ENCODE data around the gene DHRS1. TPM values are rescaled to one million over a fixed set of nuclear protein-coding genes. Genes with fewer than 3 reads are reported as not detected.

The DHRS1 gene
- total RNA-seq, 2 experiments from 2014 or later, result 11.9 to 13.6 TPM

DNA sequence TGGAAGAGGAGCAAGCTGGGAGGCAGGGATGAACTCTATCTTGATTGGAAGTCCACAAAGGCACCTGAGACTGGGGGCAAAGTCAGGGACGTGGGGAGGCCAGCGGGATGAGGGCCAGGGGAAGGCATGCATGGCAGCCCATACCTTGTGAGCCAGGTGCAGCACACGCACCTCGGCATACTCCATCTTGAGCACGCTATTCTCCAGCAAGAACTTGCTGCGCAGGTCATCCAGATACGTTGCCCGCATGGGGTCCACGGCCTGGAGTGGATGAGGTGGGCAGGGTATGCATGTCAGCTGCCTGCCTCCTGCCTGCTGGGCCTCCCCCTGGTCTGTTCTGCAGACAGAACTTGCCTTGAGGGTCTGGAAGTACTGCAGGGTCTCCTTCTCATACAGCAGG lies 32.1 kb downstream of the DHRS1 start:
- no peak for DNase-seq
- H3K4me3 Mint-ChIP-seq, result no peak overlapping the region
- no peaks in the 10 kb centered on the region for H3K27me3 Mint-ChIP-seq
- intact Hi-C loops (cut with micrococcal nuclease), result no loop called here
- peaks cover 17% of the 10 kb centered on the region for H3K4me1 Mint-ChIP-seq (ENCODE audit: low read depth)
- peaks cover 17% of the 10 kb centered on the region for H3K36me3 Mint-ChIP-seq (ENCODE audit: low read depth)
- no peak overlapping the region for H3K27ac Mint-ChIP-seq
- ChIA-PET CTCF (interaction anchor here (2.7 to 5.4 kb wide), 3 partner anchors 25 to 41 kb away, joined by 8 to 66 read pairs (median 46); partner anchors contain the start of genes CIDEB, DHRS1, NOP9 and TINF2), POLR2A (interaction anchor here (1.1 to 1.4 kb wide), 3 partner anchors 16 to 54 kb away, joined by 3 read pairs; partner anchors contain the start of gene CHMP4A)
- no peaks in the 10 kb centered on the region for H3K9me3 Mint-ChIP-seq
- ATAC-seq, result no peak
- TF ChIP-seq, protein P1, sequence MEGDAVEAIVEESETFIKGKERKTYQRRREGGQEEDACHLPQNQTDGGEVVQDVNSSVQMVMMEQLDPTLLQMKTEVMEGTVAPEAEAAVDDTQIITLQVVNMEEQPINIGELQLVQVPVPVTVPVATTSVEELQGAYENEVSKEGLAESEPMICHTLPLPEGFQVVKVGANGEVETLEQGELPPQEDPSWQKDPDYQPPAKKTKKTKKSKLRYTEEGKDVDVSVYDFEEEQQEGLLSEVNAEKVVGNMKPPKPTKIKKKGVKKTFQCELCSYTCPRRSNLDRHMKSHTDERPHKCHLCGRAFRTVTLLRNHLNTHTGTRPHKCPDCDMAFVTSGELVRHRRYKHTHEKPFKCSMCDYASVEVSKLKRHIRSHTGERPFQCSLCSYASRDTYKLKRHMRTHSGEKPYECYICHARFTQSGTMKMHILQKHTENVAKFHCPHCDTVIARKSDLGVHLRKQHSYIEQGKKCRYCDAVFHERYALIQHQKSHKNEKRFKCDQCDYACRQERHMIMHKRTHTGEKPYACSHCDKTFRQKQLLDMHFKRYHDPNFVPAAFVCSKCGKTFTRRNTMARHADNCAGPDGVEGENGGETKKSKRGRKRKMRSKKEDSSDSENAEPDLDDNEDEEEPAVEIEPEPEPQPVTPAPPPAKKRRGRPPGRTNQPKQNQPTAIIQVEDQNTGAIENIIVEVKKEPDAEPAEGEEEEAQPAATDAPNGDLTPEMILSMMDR (IDR thresholded peaks at IDR 0.05), result no peak

DNA sequence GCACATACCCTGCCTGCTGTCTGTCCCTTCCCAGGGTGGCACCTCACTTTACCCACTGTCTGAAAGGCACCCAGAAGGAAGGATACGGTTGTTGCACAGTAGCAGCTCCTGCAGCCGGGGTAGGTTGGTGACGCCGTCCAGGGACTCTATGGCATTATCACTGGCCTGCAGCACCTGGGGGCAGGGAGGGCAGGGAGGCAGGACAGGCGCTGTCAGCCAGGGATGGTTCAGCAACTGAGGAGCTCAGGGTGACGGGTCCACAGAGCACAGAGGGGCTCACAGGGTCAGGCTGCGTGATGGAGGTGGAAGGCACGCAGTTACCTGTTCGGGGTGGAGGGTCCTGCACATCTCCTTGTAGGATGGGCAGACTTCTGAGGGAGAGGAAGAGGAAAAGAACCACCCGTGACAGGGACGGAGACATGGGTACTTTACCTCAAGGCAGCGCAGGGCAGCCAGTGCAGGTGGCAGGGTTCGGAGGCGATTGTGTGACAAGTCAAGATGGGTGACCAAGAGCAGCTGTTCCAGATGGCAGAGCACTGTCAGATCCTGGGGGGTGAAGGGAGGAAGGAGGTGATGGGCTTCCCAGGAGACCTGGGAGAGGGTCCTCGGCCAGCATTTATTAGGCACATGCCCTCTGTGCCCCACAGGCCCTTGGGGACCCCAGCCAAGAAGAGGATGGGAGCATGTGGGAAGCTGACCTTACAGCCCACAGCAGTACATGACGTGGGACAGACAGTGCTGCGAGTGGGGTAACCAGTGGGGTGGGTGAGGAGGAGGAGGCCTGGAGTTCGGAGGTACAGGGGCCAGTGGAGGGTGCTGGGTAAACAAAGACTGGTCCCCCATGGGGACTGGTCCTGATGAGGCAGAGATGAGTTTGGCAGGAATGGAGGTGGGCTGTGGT lies 33.0 kb downstream of the DHRS1 start:
- no peak for ATAC-seq
- H3K4me1 Mint-ChIP-seq (ENCODE audit: low read depth), result peaks cover 8% of the 10 kb centered on the region
- H3K4me3 Mint-ChIP-seq, result no peak overlapping the region
- H3K27me3 Mint-ChIP-seq, result no peaks in the 10 kb centered on the region
- intact Hi-C loops (cut with micrococcal nuclease), result no loop called here
- TF ChIP-seq, protein P1 (IDR thresholded peaks at IDR 0.05), result no peak
- CTCF ChIA-PET, result interaction anchor here (1.2 to 2.7 kb wide), 2 partner anchors 34 to 42 kb away, joined by 3 to 8 read pairs; partner anchors contain the start of gene CIDEB
- no peak for DNase-seq
- peaks cover 11% of the 10 kb centered on the region for H3K36me3 Mint-ChIP-seq (ENCODE audit: low read depth)
- no peak overlapping the region for H3K27ac Mint-ChIP-seq
- POLR2A ChIA-PET, result interaction anchor here (1.1 to 1.6 kb wide), 3 partner anchors 11 to 15 kb away, joined by 3 to 4 read pairs (median 3); no protein-coding TSS in a partner anchor
- H3K9me3 Mint-ChIP-seq, result no peaks in the 10 kb centered on the region

DNA sequence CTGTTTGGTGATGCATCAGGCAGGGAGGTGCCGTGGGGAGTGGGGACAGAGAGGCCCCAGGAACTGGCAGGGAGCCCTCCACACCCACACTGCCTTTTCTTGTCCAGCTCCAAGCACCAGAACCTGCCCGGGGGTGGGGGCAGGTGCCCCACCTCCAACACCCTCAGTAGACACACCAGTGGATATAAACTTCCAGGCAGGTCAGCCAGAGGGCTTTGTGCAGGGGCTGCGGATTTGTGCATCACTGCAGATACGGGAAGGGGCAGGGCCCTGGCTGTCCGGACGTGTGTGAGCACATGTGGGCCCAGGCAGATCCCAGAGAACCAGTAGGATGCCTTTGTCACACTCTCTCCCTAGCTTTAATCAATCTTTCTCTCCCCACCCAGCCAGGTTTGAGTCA lies 35.3 kb downstream of the DHRS1 start:
- Mint-ChIP-seq H3K4me1 (ENCODE audit: low read depth) (no peaks in the 10 kb centered on the region), H3K4me3 (no peak overlapping the region), H3K36me3 (ENCODE audit: low read depth) (peaks cover 11% of the 10 kb centered on the region), H3K27ac (no peak overlapping the region), H3K27me3 (no peaks in the 10 kb centered on the region), H3K9me3 (no peaks in the 10 kb centered on the region)
- TF ChIP-seq, protein P1 (IDR thresholded peaks at IDR 0.05), result no peak
- POLR2A ChIA-PET, result interaction anchor here (1.4 kb wide), 1 partner anchor 27 kb away, joined by 3 read pairs; no protein-coding TSS in a partner anchor
- DNase-seq (no peak), ATAC-seq (no peak)
- intact Hi-C loops (cut with micrococcal nuclease), result no loop called here
- CTCF ChIA-PET, result interaction anchor here (1.1 to 1.4 kb wide), 3 partner anchors 16 to 32 kb away, joined by 3 to 5 read pairs (median 4); no protein-coding TSS in a partner anchor

DNA sequence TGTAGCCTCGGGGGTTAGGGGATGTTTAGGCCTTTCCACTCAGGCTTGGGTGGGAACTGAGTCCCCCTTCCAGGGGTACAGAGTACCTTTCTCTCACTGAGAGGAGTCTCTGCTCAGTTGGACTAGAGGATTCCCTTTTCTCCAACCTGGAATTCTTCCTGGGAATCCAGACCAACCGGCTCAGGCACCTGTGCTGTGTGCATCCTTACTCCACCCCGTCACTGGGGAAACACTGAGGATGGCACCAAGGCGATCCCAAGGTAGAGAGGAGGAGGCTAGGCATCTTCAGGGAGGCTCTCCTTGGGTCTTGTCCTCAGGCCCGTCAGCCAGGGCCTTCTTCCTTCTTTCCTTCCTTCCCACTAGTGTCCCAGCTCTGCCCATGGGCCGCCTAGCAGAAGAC lies 35.7 kb downstream of the DHRS1 start:
- no peaks in the 10 kb centered on the region for H3K4me1 Mint-ChIP-seq (ENCODE audit: low read depth)
- intact Hi-C loops (cut with micrococcal nuclease), result no loop called here
- H3K4me3 Mint-ChIP-seq, result no peak overlapping the region
- ChIA-PET CTCF (interaction anchor here (1.1 to 1.4 kb wide), 3 partner anchors 16 to 33 kb away, joined by 3 to 5 read pairs (median 3); no protein-coding TSS in a partner anchor), POLR2A (interaction anchor here (1.2 to 1.4 kb wide), 2 partner anchors 27 to 168 kb away, joined by 3 to 5 read pairs; no protein-coding TSS in a partner anchor)
- H3K27ac Mint-ChIP-seq, result no peak overlapping the region
- DNase-seq, result no peak
- TF ChIP-seq, protein P1 (IDR thresholded peaks at IDR 0.05), result no peak
- ATAC-seq, result no peak
- peaks cover 11% of the 10 kb centered on the region for H3K36me3 Mint-ChIP-seq (ENCODE audit: low read depth)
- no peaks in the 10 kb centered on the region for H3K27me3 Mint-ChIP-seq
- no peaks in the 10 kb centered on the region for H3K9me3 Mint-ChIP-seq

Data from activated CD8-positive, alpha-beta T cell treated with anti-CD3 and anti-CD28 coated beads for 36 hours (primary cell).